Omental fat pad (tissue), 4 donors: ENCODE results near the gene MARK1. TPM values are rescaled to one million over a fixed set of nuclear protein-coding genes. Genes with fewer than 3 reads are reported as not detected.

Experiments used
- ATAC-seq: fragments of 150-250 bp; one replicate; pipeline ENCODE4 v1.9.1; 2016; ENCODE audit warnings: mild to moderate bottlenecking, moderate library complexity; ENCODE audit not compliant: low FRiP score
- DNase-seq: peaks from one replicate; pipeline ENCODE4 v3.0.0-alpha.2; 2019; ENCODE audit warnings: low spot score
- total RNA-seq, 4 donors: library from RNA; depleted of rRNA; stranded (reverse); fragments of >200 nt; gene quantifications; one replicate each; pipeline ENCODE4 v1.1.0, GENCODE V29; 2016
- TF ChIP-seq, protein P1 (sequence below), 3 donors: fragments of 450-650 bp; IDR thresholded peaks; one replicate each; pipeline ENCODE4 v1.5.1; 2016 to 2017; ENCODE audit warnings: antibody characterized with exemption in 3 of 3, mild to moderate bottlenecking in 3 of 3, moderate library complexity in 2 of 3

MARK1 gene
- total RNA-seq, 4 donors from 2014 or later, result 7.7 to 24.4 (median 9.0) TPM

DNA sequence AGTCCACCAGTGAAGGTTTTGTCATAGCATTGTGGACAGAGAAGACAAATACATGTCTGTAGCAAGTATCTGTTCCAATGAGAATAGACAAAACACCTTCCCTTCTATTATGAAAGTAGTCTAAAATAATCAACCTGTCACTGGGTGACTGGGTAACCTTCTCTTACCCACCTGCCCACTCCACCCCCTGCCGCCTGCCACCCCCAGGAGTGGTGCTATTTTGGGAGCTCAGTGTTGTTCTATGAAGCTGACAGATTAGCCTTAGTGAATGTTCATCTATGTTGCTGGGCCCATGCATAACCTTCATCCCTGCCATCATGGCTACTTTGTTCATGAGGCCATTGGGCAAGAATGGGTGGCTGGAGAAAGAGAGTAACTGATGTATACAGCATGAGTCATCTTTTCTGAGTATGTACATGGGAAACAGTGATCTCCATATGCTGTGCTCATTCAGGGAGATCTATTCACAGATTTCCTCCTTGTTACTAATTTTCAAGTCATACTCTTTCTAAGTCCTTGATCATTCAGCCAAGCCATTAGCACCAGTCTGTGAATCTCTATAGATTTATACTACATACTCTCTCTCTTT lies 24.8 kb downstream of the MARK1 start:
- no peak for ATAC-seq
- DNase-seq, result no peak
- TF ChIP-seq, protein P1, sequence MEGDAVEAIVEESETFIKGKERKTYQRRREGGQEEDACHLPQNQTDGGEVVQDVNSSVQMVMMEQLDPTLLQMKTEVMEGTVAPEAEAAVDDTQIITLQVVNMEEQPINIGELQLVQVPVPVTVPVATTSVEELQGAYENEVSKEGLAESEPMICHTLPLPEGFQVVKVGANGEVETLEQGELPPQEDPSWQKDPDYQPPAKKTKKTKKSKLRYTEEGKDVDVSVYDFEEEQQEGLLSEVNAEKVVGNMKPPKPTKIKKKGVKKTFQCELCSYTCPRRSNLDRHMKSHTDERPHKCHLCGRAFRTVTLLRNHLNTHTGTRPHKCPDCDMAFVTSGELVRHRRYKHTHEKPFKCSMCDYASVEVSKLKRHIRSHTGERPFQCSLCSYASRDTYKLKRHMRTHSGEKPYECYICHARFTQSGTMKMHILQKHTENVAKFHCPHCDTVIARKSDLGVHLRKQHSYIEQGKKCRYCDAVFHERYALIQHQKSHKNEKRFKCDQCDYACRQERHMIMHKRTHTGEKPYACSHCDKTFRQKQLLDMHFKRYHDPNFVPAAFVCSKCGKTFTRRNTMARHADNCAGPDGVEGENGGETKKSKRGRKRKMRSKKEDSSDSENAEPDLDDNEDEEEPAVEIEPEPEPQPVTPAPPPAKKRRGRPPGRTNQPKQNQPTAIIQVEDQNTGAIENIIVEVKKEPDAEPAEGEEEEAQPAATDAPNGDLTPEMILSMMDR (IDR thresholded peaks at IDR 0.05), result no peak

DNA sequence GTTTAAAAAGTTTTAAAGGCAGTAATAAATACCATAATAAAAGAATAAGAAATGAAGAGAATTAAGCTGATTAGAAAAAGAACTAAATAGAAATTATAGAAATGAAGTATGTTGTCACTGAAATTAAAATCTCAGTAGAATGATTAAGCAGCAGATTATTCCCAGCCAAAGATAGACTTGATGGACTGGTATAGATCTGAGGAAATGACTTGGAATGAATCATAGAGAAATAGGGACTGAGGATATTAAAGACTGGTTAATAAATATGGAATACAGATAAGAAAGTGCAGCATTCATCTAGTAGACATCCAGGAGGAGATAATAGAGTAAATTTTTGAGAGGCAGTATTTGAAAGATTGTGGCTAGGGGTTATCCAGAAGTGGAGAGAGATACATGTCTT lies 28.7 kb downstream of the MARK1 start:
- no peak for DNase-seq
- no peak for ATAC-seq
- TF ChIP-seq, protein P1 (IDR thresholded peaks at IDR 0.05), result no peak

DNA sequence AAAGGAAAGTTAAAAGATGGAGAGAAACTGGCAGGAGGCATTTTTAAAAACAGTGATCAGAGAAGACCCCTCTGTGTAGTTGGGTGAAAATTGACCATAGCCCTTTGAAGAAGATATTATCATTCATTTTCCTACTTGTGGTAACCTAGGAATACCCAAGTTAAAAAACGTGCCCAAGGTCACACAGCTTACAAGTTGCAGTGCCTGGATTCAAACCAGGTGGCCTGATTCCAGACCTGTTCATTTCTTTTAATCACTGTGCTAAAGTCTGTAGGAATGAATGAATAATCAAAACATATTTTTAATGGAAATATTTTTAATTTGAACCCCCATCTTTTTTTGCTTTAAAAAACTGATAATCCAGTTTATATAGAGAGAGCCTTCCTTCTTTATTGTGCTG lies 35.6 kb downstream of the MARK1 start:
- TF ChIP-seq, protein P1 (IDR thresholded peaks at IDR 0.05), result no peak
- ATAC-seq, result no peak
- DNase-seq, result no peak

DNA sequence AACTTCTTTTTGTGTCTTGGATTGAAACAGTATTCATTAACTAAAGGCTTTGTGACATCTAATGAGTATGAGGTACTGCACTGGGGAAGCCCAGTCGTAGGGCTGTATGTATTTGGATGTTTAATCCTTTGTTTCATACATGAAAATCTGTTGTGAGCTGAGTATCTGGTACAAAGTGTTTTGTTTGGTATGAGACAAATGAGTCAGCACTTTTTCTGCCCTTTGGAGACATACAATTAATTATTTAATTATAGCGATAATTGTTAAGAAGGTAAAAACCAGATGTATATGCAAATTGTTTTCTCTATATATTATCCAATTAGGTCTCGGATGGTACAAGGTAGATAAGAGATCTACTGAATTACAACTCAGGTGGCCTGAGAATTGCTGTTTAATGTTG lies 36.3 kb downstream of the MARK1 start:
- no peak for ATAC-seq
- TF ChIP-seq, protein P1 (IDR thresholded peaks at IDR 0.05), result no peak

DNA sequence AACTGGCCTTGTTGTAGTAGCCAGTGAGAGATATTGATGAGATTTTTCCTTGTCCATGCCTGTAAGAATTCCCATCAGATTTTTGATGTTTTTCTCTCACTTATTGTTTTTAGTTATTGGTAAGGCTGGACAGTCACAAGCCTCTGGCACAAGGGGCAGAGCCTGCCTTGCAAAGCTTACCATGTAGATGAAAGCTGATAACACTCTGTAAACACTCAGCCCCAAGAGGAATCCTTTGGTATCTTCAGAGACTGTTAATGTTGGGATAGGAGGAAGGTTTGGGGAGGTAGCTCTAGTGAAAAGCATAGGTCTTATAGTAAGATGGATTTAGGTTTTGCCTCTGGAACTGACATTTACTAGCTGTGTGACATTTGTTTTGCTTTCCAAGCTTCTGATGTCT lies 37.7 kb downstream of the MARK1 start:
- TF ChIP-seq, protein P1 (IDR thresholded peaks at IDR 0.05), result no peak
- no peak for ATAC-seq
- DNase-seq, result no peak

More for the DNA sequence above, 36.3 kb downstream of the MARK1 start:
- no peak for DNase-seq

DNA sequence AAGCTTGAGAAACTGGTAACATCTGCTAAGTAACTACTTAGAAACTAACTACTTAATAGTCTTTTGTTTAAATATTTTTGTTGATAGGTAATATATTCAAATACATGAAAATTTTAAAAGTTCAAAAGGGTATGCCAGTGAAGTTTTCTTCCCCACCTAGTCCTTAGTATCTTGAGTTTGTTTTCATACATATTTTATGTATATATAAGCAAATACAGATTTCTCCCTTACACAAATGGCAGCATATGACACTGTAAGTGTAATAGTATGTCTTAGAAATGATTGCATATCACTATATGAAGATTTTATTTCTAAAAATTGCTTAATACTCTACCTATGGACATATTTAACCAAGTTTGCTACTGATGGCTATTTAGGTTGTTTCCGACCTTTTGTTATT lies 38.9 kb downstream of the MARK1 start:
- no peak for ATAC-seq
- TF ChIP-seq, protein P1 (IDR thresholded peaks at IDR 0.05), result no peak
- DNase-seq, result no peak

DNA sequence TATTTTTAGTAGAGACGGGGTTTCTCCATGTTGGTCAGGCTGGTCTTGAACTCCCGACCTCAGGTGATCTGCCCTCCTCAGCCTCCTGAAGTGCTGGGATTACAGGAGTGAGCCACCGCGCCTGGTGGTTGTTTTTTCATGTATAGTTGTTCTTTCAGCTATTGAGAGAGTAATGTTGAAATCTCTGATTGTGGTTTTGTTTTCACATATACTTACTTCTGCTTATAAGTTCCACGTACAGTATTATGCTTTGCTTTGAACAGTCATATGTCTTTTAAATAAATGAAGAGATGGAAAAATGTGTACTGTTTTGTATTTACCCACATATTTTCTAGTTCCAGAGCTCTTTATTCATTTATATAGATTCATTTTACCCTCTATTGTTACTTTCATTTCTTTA lies 44.5 kb downstream of the MARK1 start:
- ATAC-seq (no peak), DNase-seq (no peak)
- TF ChIP-seq, protein P1 (IDR thresholded peaks at IDR 0.05), result no peak
